Stimulated activated CD8-positive, alpha-beta memory T cell treated with anti-CD3 and anti-CD28 coated beads, Interleukin-12 subunit alpha, Interleukin-12 subunit beta, amount 100 ng/mL, for 1 hour (primary cell): ENCODE data around the gene SDK1.

Experiments
- DNase-seq: peaks from one replicate; pipeline ENCODE4 v3.0.0-alpha.2; 2020; ENCODE audit warnings: low read depth

The SDK1 gene

DNA sequence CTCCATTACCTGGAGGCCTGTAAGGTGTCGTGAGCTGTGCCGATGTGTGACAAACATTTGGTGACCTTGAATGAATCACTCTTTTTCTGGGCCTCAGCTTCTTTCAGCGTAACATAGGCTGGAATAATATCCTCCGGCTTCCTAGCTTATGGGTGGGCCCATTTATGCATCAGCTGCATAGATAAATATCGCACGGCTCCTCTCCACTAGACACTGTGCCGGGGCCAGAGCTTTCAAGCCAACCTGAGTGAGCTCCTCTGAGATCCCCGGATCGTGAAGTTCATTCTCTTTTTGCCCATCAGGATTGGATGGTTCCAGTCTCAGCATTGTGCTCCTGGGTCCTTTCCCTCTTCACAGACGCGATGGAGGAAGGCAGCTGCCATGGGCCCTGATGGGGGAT lies 806.8 kb downstream of the SDK1 start:
- no peak for DNase-seq

DNA sequence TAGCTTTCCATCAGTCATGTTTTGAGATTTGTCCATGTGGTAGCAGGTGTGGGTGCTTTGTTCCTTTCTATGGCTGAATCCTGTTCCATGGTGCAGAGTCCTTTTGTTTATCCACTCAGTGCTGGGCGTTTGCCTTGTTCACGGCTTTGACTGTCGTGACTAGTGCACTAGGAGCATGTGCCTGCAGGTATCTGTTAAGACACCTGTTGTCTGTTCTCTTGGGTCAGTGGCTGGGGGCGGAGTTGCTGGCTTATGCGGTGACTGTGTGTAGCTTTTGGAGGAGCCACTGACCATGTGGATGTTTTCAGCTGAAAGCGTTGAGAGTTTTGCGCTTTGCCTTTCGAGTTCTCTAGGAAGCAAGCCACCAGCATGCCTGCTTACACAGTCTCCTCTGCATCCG lies 807.9 kb downstream of the SDK1 start:
- DNase-seq, result no peak

DNA sequence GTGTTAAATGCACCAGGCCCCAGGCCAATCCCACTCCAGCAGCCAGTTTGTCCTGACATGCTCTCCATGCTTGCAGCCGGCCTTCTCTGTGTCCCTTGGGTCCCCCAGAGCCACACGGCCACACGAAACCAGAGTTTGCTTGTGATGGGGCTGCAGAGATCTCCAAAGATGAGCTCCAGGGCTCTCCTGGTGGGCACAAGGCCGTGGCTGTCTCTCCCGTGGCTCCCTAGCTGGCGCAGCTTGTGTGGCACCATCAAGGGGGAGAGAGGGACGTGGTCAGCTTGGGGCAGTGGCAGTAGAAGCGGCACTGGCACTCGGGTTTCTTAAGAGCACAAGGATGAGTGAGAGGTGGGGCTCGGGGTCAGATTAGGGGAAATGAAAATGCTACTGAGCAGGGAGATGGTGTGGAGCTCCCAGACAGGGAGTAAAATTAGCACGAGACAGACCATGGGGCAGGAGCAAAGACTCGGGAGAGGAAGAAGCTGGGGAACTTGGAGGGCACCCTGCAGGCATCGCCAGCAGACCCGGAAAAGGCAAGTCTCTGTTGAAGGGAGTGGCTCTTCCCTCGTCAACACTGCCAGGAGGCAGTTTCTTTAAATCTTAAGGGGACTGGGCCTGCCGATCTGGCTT lies 808.5 kb downstream of the SDK1 start:
- DNase-seq, result no peak

DNA sequence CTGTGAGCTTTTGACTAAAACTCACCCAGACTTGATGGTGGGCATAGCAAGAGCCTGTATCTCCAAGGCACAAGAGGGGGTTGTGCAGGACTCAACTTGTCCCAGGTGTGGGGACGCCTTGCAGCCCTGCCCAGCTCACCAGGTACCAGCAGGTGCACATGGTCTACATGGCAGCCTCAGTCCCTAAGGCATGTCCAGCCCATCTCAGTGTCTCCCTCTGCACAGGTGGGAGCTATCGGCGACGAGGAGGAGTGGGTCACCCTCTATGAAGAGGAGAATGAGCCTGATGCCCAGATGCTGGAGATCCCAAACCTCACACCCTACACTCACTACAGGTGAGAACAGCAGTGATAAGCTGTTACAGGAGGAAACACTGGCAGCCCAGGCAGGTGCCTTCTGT lies 809.4 kb downstream of the SDK1 start:
- no peak for DNase-seq

DNA sequence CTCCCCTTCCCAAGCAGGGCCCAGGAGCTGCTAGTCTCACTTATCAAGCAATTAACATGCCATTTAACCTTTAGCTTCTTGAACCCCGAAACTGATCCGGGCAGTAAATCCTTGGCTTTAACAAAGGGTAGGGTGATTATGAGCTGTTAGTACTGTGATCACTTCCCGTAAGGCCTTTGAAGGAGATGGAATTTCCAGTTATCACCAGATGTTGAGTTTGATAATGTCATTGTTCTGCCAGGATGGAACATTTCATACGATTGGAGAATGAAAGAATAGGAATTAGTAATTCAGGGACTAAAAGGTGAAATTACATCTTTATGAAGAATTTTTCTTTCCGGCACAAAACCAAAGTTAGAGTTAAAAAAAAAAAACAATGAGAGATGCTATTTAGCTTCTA lies 810.1 kb downstream of the SDK1 start:
- DNase-seq, result no peak

DNA sequence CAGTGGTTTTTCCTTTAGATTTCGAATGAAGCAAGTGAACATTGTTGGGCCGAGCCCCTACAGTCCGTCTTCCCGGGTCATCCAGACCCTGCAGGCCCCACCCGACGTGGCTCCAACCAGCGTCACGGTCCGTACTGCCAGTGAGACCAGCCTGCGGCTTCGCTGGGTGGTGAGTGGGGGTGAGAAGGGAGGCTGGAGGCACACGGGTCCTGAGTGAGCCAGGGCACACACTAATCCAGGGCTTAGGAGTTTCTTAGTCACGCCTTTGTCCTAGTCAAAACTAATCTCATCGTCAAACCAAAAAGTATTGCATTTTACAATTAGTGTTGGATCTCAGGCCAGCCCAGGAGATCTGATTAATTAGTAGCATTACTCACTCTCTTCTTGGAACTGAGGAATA lies 812.2 kb downstream of the SDK1 start:
- DNase-seq, result no peak

DNA sequence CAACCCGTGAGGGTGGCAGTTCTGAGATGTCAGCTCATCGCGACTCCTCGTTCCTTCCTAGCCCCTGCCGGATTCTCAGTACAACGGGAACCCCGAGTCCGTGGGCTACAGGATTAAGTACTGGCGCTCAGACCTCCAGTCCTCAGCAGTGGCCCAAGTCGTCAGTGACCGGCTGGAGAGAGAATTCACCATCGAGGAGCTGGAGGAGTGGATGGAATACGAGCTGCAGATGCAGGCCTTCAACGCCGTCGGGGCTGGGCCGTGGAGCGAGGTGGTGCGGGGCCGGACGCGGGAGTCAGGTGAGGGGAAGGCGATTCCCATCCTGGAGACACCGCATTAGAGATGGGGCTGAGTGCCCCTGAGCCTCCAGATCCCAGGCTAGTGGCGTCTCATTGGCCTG lies 812.9 kb downstream of the SDK1 start:
- DNase-seq, result no peak

DNA sequence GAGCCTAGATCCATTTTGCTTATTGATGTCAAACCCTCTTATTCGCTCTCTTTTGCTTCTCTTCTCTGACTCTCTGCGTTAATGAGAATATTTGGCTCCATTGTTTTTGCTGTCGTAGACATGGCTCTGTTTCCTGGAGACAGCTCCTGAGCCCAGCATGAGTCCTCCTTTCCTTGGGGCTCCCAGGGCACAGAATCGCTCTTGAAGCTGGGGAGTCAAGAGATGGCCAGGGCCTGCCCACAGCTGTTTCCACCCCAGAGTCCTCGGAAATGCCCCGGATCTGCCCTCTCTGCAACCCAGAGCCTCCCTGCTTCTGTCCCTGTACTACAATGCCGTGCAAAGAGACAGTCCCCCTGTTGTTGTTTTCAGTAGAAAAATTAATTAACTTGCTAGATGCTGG lies 814.4 kb downstream of the SDK1 start:
- no peak for DNase-seq

DNA sequence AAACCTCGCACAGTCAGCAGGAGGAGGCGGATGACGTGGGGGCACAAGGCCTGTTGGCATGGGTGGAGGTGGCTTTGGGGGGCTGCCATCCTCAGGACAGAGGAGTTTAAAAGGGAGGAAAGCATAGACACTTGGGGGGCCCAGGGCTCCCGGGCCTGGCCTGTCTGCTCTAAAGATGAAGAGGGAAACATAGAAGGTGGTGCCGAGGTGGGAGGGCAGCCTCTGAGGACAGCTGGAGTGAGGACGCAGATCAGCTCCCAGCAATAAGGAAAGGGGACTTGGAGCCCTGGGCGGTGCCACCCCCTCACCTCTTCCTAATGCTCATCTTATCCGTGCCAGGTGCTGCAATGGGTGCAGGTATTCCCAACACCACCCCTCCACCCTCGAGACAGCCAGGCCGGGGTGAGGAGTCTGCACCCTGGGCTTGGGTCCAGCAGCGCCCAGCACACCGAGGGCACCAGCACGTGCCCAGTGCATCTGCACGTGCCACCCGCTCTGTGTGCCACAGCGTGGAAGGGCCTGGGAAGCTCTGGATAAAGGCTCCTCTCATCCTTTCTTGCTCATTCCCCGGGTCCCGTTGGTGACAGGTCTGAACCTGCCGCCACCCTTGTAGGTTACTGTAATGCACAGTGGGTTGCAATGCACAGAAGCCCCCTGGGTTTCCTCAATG lies 815.0 kb downstream of the SDK1 start:
- no peak for DNase-seq

DNA sequence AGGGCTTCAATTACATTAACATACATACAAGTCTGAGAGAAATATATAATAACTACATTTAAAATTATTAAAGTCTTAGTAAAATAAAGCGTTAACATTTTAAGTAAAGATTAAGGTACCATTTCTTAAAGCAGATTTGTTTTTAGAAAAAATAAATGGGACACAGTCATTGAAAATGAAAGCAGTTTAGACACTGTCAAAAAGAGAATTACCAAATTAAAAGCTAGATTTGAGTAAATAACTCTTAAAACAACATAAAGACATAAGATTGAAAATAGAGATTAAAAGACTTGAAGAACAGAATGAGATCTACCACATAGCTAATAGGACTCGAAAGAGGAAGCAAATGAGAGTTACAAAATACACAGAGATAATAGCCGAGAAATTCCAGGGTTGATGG lies 818.8 kb downstream of the SDK1 start:
- DNase-seq, result no peak

DNA sequence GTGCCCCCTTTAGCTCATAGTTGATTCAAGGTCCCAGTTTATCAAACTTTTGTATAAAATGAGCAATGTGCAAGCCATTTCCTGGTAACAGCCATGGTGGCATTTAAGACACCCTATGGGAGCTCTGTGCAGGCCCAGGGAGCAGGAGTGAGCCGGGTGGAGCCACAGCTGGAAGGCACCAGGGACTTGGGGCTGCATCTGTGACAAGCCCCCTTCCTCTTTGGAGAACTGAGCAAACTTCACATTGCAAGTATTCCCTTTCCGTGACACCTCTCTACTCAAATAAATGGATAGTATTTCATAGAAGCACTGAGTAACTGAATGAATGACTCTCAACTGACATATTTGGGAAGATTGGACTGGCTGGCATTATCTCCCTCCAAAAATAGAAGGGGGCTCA lies 822.3 kb downstream of the SDK1 start:
- no peak for DNase-seq

DNA sequence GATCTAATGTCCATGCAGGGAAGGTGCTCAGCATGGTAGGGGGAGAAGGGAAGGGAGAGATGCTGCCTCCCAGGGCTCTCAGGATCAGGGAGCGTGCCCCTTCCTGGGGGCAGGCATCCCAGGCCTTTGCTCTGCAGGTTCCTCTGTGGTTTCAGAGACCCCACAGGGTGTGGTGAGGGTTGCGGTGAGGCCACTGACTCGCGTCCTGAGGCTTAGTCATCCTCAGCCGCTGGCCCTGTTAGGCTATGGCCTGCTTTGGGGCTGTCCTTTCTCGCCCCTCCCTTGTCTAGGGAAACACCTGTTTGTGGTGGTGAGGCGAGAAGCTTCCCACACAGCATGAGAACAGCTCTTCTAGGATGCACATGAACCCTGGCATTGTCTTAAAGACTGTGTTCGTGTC lies 822.8 kb downstream of the SDK1 start:
- no peak for DNase-seq

DNA sequence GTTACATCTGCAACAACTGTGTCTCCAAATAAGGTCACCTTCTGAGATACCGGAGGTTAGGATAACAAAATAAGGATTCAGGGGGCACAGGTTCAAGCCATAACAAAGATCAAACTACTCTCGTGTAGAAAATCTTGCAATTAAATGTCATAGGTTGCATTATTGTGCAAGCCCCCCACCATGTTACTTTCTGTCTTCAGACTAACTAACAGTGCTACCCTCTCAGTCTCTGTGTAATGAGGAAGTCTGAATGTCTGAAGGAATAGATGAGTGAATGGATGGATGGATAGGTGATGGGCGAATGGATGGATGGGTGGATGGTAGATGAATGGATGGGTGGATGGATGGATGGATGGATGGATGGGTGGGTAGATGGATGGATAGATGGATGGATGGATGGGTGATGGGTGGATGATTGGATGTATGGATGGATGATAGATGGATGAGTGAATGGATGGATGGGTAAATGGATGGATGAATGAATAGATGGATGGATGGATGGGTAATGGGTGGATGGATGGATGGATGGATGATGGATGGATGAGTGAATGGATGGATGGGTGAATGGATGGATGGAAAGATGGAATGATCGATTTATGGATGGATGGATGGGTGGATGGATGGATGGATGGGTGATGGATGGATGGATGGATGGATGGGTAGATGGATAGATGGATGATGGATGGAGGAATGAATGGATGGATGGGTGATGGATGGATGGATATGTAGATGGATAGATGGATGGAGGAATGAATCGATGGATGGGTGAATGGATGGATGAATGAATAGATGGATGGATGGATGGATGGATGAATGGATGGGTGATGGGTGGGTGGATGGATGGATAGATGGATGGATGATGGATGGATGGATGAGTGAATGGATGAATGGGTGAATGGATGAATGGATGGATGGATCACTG lies 823.8 kb downstream of the SDK1 start:
- no peak for DNase-seq

DNA sequence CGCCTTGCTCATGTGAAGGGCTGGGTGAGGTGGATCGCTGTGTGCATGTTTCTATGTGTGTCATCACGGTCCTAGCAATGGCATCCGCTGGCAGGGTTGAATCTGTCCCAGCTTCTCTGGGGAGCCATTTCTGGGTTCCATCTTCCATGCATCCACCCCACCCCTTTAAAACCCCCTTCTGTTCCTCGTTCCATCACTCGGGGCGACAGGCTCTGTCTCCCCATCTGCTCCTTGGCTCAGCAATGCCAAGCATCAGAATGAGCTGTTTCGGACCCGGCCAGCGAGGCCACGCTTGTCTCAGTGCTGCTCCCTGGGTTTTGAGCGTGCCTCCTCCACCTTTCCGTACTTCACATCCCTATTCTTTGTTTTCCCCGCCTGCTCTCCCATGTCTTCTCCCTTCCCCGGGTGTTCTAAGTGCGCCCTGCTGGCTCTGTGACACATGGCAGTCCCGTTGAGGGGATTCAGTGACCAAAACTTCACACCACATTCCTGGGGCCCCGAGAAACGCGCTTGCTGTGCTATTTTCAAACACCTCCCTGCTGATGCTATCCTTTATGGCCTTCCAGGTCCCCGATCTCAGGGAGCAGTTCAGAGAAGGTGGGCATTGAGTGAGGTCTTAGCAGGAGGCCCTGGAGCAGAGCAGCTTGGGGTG lies 827.0 kb downstream of the SDK1 start:
- no peak for DNase-seq

DNA sequence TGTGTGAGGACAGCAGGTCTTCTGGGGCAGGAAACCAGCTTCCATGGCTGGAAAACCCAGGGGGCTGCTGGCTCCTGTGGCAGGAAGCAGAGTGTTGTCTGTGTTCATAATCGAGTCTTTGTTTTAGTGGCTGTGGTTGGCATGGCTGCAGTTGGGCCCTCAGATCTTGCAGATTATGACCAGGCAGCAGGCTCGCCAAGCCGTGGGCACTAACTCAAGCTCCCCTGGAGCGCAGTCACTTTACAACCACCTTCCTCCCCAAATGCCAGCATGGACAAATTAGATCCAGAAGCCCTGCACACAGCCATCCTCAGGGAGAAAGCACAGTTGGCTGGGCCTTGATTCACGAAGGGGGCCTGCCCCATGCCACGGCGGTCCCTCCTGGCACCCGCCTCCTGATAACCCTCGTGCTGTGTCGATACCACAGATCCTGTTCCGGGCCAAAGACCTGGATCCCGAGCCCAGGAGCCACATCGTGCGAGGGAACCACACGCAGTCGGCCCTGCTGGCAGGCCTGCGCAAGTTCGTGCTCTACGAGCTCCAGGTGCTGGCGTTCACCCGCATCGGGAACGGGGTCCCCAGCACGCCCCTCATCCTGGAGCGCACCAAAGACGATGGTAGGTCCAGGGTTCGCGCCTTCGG lies 828.5 kb downstream of the SDK1 start:
- no peak for DNase-seq

DNA sequence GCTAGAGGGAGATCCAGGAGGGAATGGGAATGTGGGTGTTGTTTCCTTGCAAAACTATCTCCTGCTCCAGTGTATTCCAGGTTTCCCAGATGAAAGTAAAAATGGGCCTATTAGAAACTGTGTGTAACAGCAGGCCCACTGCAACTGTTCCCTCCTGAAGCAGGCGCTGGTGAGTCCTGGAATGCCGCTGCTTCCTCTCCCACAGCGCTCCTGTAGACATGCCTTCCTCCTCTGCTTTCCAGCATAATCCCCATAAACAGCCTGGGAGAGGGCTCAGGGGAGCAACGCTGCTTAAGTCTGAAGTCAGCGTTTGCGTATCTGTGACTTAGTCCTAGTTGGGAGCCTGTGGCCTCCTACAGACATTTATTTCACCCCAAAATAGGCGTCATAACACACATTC lies 830.0 kb downstream of the SDK1 start:
- no peak for DNase-seq

DNA sequence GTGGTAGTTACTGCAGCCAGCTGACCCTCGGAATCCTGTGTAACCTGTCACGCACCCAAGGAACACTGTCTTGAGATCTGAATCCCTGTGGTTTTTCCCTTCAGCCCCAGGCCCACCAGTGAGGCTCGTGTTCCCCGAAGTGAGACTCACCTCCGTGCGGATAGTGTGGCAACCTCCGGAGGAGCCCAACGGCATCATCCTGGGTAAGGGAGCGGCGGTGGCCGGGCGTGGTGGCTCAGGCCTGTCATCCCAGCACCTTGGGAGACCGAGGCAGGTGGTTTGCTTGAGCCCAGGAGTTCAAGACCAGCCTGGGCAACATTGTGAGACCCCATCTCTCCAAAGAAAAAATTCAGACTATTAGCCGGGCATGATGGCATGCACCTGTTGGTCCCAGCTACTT lies 831.2 kb downstream of the SDK1 start:
- no peak for DNase-seq

DNA sequence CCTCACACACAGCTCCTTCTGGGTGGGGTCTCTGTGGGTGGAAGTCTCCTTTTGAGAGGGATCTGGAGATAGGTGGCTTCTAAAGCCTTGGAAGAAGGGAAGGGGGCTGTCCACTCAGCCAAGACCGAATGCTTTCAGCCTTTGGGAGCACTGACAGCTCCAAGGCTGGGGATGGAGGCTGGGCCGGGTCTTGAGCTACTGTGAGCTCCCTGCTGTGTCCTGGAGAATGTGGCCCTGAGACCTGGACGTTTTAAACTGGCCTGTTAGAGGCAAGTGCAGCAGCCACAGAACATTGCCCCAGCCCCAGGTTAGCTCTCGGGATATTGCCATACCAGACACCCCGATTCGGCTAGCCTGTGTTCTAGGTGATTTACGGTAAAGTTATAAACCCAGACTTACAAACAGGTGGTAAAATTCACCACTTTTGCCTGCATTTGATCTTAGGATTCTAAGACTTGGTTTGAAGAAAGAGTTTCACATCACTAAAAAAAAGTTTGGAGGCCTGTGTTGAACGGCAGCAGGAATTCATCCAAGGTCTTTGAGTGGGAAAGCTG lies 832.5 kb downstream of the SDK1 start:
- DNase-seq, result no peak

DNA sequence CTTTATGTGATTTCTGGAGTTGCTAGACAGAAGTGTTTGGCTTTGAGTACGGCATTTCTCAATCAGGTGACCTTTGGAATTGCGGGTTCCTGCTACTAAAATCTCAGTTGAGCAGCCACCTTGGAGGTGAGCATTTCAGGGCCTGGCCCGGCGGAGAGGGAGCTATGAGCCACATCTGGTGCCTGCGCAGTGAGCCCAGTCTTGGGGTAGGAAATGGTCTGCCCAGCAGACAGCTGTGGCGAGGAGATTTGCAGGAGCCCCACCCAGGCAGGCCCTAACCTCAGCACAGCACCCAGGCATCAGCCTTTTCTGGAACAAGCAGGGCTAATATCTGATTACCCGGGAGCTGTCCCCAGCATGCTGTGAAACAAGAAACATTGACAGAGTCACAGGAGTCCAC lies 833.2 kb downstream of the SDK1 start:
- no peak for DNase-seq

DNA sequence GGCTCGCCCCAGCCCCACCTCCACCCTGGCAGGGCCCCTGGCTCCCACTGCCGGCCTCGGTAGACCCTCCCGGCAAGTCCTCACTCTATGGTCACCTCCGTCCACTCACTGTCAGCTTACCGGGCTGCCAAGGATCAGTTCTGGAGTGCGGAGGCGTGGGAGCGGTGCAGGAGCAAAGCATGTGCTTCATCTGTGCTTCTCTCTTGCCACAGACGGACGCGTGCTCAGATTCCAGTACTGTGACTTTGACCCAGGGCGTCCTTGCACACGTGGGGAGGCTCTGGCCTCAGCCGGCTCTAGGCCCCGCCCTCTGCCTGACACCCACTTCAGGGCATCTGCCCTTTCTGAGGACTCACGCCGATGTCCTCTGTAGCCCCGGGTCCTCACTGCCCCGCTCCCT lies 833.6 kb downstream of the SDK1 start:
- no peak for DNase-seq

DNA sequence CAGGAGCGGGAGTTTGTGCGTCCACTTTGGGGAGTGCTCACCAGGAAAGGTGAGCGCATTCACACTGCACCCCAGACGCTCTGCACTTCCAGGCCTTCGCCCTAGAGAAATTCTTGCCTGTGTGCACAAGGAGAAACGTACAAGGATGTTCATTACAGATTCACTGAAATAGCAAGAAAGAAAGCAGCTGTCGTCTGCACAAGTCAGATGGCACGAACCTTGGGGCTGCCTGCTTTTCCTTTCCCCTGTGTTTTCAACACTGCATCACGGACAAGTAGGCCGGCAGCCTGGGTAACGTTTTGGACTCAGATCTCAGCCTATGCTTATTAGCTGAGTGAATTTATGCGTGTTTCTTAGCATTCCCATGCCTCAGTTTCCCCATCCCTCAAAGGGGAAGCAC lies 834.2 kb downstream of the SDK1 start:
- no peak for DNase-seq

DNA sequence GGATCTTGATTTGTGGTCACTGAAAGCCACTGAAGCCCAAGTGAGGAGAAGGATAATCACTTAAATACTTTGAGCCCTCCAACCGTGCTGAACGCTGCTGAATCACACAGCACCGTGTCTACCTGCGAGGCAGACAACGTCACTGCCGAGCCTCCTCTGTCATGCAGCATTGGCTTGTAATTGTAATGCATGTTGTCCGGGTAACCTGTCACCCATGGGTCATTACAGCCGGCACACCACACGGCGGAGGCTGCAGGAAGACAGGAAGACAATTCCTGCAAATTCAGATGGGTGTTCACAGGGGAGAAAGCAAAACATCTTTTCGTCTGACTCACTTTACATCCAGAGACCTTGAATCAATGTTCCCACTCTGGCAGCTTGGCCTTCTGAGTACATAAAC lies 835.0 kb downstream of the SDK1 start:
- no peak for DNase-seq
